Adrenal gland (tissue), 12 donors: ENCODE data around the gene ADGRB2. TPM values are rescaled to one million over a fixed set of nuclear protein-coding genes. Genes with fewer than 3 reads are reported as not detected.

Experiments used
- DNase-seq, 7 donors: peaks; one replicate each; pipeline ENCODE4 v3.0.0-alpha.2; 2019 to 2020
- H3K27ac ChIP-seq, 5 donors: fragments of 200-600 bp; sonication (generic) in 4 of 5; 1 replicate in 3 of 5; 2 replicates in 2 of 5; pipeline versions ENCODE4 v1.5.1 to v1.8.0; 2016 to 2020; ENCODE audit warnings: mild to moderate bottlenecking in 1 of 5
- H3K27me3 ChIP-seq: fragments of 200-600 bp; 2 replicates; pipeline ENCODE4 v1.8.0; 2021
- H3K36me3 ChIP-seq, 2 donors: fragments of 200-600 bp; replicated peaks in 1 of 2; 1 replicate in 1 of 2; 2 replicates in 1 of 2; pipeline versions ENCODE4 v1.5.1 to v1.8.0; 2018 to 2022
- H3K4me1 ChIP-seq, 2 donors: fragments of 200-600 bp; replicated peaks in 1 of 2; 1 replicate in 1 of 2; 2 replicates in 1 of 2; pipeline versions ENCODE4 v1.5.1 to v1.8.0; 2018 to 2021
- H3K4me3 ChIP-seq, 4 donors: fragments of 200-600 bp; sonication (generic) in 3 of 4; one replicate each; pipeline ENCODE4 v1.5.1; 2016 to 2018
- H3K9me3 ChIP-seq, 3 donors: fragments of 200-600 bp; sonication (generic) in 1 of 3; replicated peaks in 1 of 3; 1 replicate in 2 of 3; 2 replicates in 1 of 3; pipeline versions ENCODE4 v1.5.1 to v1.8.0; 2016 to 2021
- CTCF ChIP-seq, 6 experiments: fragments of 450-650 bp in 4 of 6; fragments of 200-600 bp in 2 of 6; sonication (generic) in 1 of 6; IDR thresholded peaks; 1 replicate in 5 of 6; 2 replicates in 1 of 6; pipeline versions ENCODE4 v1.5.1 to v1.8.0; 2016 to 2021; ENCODE audit warnings: antibody characterized with exemption in 6 of 6, mild to moderate bottlenecking in 2 of 6, moderate library complexity in 1 of 6
- POLR2A ChIP-seq, 2 donors: fragments of 450-650 bp; IDR thresholded peaks; one replicate each; pipeline ENCODE4 v1.6.1; 2017; ENCODE audit warnings: antibody characterized with exemption in 2 of 2, mild to moderate bottlenecking in 2 of 2, moderate library complexity in 1 of 2
- WGBS, 4 donors: extraction: QIAGEN DNeasy Blood & Tissue Kit in 2 of 4; methylation state at CpG; one replicate each; pipeline versions ENCODE4 v1.1.5 to v1.1.7; 2013 to 2017; 5-methylcytosine and 5-hydroxymethylcytosine counted together
- intact Hi-C, 2 donors: fragments of 100-400 bp; cut with DNase I; formaldehyde crosslinking; loops; one replicate each; pipeline versions ENCODE4 v1.14.1 to v1.15.0; 2022 to 2023
- microRNA-seq, 3 donors: library from miRNA; unstranded; fragments of <30 nt; microRNA quantifications; one replicate each; pipeline ENCODE4, GENCODE V29; 2017 to 2020
- polyA plus RNA-seq, 3 donors: library from polyadenylated mRNA; stranded (reverse); fragments of 200-250 nt in 2 of 3; fragments of 350-450 nt in 1 of 3; fragmentation: Illumina TruSeq in 1 of 3; extraction: RNeasy Lipid Tissue Mini Kit (QIAGEN cat#74804) in 1 of 3; gene quantifications; one replicate each; pipeline ENCODE4 v1.2.3, GENCODE V29; 2013 to 2014
- small RNA-seq, 2 donors: library from RNA; depleted of rRNA; stranded (forward); fragments of <200 nt; gene quantifications; one replicate each; pipeline ENCODE3, GENCODE V24; 2016
- total RNA-seq, 9 donors: library from RNA; depleted of rRNA in 4 of 9; stranded (reverse); fragments of >200 nt in 4 of 9; fragments of 120-200 nt in 1 of 9; fragmentation: NEBNext Ultra II Directional in 1 of 9; extraction: Animal tissue kit (Norgen Biotek cat#: 25700) in 1 of 9; gene quantifications; one replicate each; pipeline versions ENCODE4 v1.1.0 to v1.2.4, GENCODE V29; 2013 to 2023
- donor health status: healthy with polysubstance abuse.
- donor health status: Bipolar disorder and iron deficiency.
- donor health status: DM: yes; HTN: yes; CAD: no.
- donor health status: DM: no; HTN: no; CAD: no.
- donor health status: DM: no; HTN: no; CAD: no.
- donor health status: DM: yes; HTN: yes; CAD: no.

Gene ADGRB2
- total and polyA plus RNA-seq, 12 donors, result 1.8 to 57.3 (median 5.1) TPM

- no peaks in the 10 kb centered on the region for H3K27me3 ChIP-seq
- TF ChIP-seq CTCF (IDR thresholded peaks at IDR 0.05) (no peak), POLR2A (IDR thresholded peaks at IDR 0.05) (no peak)
- no peak for DNase-seq
- H3K9me3 ChIP-seq, result no peaks in the 10 kb centered on the region
- intact Hi-C loops, result no loop called here
- H3K27ac ChIP-seq, result no peak overlapping the region
- H3K4me3 ChIP-seq, result no peak overlapping the region
- H3K4me1 ChIP-seq, result no peaks in the 10 kb centered on the region
- no peaks in the 10 kb centered on the region for H3K36me3 ChIP-seq
- 35 to 46% (median 43%) methylated on average over 2 of the region's 2 CpGs for WGBS, 4 donors
Observed at GRCh38 chr1:31679091-31679490, 85.0 kb downstream of the ADGRB2 start.

- TF ChIP-seq CTCF (IDR thresholded peaks at IDR 0.05), result no peak
- no peak for TF ChIP-seq POLR2A (IDR thresholded peaks at IDR 0.05)
- no peaks in the 10 kb centered on the region for H3K9me3 ChIP-seq
- no peak for DNase-seq
- H3K27me3 ChIP-seq, result no peaks in the 10 kb centered on the region
- no peak overlapping the region for H3K4me3 ChIP-seq
- no peak overlapping the region for H3K27ac ChIP-seq
- 84 to 89% (median 87%) methylated on average over 4 of the region's 4 CpGs for WGBS, 4 donors
- no peaks in the 10 kb centered on the region for H3K36me3 ChIP-seq
- intact Hi-C loops, result no loop called here
- H3K4me1 ChIP-seq, result no peaks in the 10 kb centered on the region
Observed at GRCh38 chr1:31678681-31679080, 85.5 kb downstream of the ADGRB2 start.

- no peak for DNase-seq
- Histone ChIP-seq H3K4me3 (no peak overlapping the region), H3K36me3 (no peaks in the 10 kb centered on the region), H3K9me3 (no peaks in the 10 kb centered on the region), H3K4me1 (no peaks in the 10 kb centered on the region), H3K27ac (no peak overlapping the region), H3K27me3 (no peaks in the 10 kb centered on the region)
- TF ChIP-seq POLR2A (IDR thresholded peaks at IDR 0.05), result no peak
- WGBS, 4 donors, result 58 to 77% (median 65%) methylated on average over 3 to 6 of the region's 6 CpGs
- intact Hi-C loops, result no loop called here
Observed at GRCh38 chr1:31677949-31678348, 86.2 kb downstream of the ADGRB2 start.

- intact Hi-C loops, result no loop called here
- Histone ChIP-seq H3K4me3 (no peak overlapping the region), H3K27ac (no peak overlapping the region), H3K27me3 (no peaks in the 10 kb centered on the region), H3K9me3 (no peaks in the 10 kb centered on the region), H3K4me1 (no peaks in the 10 kb centered on the region), H3K36me3 (no peaks in the 10 kb centered on the region)
- TF ChIP-seq POLR2A (IDR thresholded peaks at IDR 0.05), result no peak
- no peak for TF ChIP-seq CTCF (IDR thresholded peaks at IDR 0.05)
- 56 to 77% (median 73%) methylated on average over 3 of the region's 3 CpGs for WGBS, 4 donors
- DNase-seq, result no peak
Observed at GRCh38 chr1:31677401-31677800, 86.7 kb downstream of the ADGRB2 start.

Small RNA genes within 50 kb of the gene (microRNA-seq; reads per million reads assigned to microRNA genes)
- gene MIR4254, result 0 reads per million in 3 donors

Small RNA genes within 50 kb of the gene (small RNA-seq; reads per million reads assigned to genes)
- gene MIR4254, result 0 reads per million in 2 donors

Other genes starting within 250 kb of the ADGRB2 start
- 100 to 1,000 TPM in 4 of 9 donors, 10 to 100 TPM in 5; 31.7 to 294 (median 90.2) TPM for gene TINAGL1, start 187.8 kb downstream of the ADGRB2 start, total RNA-seq
- 100 to 1,000 TPM in 1 of 3 donors, 10 to 100 TPM in 2; 22.7 to 146 (median 89.5) TPM for gene TINAGL1, start 187.8 kb downstream of the ADGRB2 start, polyA plus RNA-seq
- gene HCRTR1, start 146.7 kb downstream of the ADGRB2 start, total RNA-seq, result 1 to 10 TPM in 2 of 9 donors, under 1 TPM in 2, not detected in 5; 0.11 to 2.8 (median 1.3) TPM
- gene HCRTR1, start 146.7 kb downstream of the ADGRB2 start, polyA plus RNA-seq, result 1 to 10 TPM in 1 of 3 donors, under 1 TPM in 2; 0.18 to 3.5 (median 0.67) TPM
- gene PEF1, start 119.5 kb downstream of the ADGRB2 start, total RNA-seq, result 100 to 1,000 TPM in 2 of 9 donors, 10 to 100 TPM in 7; 71.1 to 132 (median 87.8) TPM
- 10 to 100 TPM; 58.2 to 87.1 (median 68.9) TPM for gene PEF1, start 119.5 kb downstream of the ADGRB2 start, polyA plus RNA-seq
- 10 to 100 TPM; 16.9 to 41.2 (median 26.3) TPM for gene COL16A1, start 60.3 kb downstream of the ADGRB2 start, total RNA-seq
- 100 to 1,000 TPM in 1 of 3 donors, 10 to 100 TPM in 1, 1 to 10 TPM in 1; 6.1 to 129 (median 49.8) TPM for gene COL16A1, start 60.3 kb downstream of the ADGRB2 start, polyA plus RNA-seq
- gene SPOCD1, start 51.7 kb upstream of the ADGRB2 start, total RNA-seq, result 1 to 10 TPM in 1 of 9 donors, under 1 TPM in 8; 0.09 to 1.9 (median 0.61) TPM
- gene SPOCD1, start 51.7 kb upstream of the ADGRB2 start, polyA plus RNA-seq, result 1 to 10 TPM in 2 of 3 donors, under 1 TPM in 1; 0.46 to 2.4 (median 1.3) TPM
- gene PTP4A2, start 174.0 kb upstream of the ADGRB2 start, total RNA-seq, result 100 to 1,000 TPM in 7 of 9 donors, 10 to 100 TPM in 2; 75.9 to 268 (median 180) TPM
- 100 to 1,000 TPM in 1 of 3 donors, 10 to 100 TPM in 2; 51.8 to 371 (median 56.2) TPM for gene PTP4A2, start 174.0 kb upstream of the ADGRB2 start, polyA plus RNA-seq
- 100 to 1,000 TPM in 1 of 9 donors, 10 to 100 TPM in 8; 50.1 to 108 (median 77.1) TPM for gene KHDRBS1, start 249.5 kb upstream of the ADGRB2 start, total RNA-seq
- 10 to 100 TPM; 37.3 to 88.2 (median 43.7) TPM for gene KHDRBS1, start 249.5 kb upstream of the ADGRB2 start, polyA plus RNA-seq